ENCODE measurements around the gene CAMP.
"Not testable (repeated sequence)": the region's sequence is repeated elsewhere in the genome, so short reads cannot be mapped to it uniquely, and the experiment has no call there.

CAMP gene

DNA sequence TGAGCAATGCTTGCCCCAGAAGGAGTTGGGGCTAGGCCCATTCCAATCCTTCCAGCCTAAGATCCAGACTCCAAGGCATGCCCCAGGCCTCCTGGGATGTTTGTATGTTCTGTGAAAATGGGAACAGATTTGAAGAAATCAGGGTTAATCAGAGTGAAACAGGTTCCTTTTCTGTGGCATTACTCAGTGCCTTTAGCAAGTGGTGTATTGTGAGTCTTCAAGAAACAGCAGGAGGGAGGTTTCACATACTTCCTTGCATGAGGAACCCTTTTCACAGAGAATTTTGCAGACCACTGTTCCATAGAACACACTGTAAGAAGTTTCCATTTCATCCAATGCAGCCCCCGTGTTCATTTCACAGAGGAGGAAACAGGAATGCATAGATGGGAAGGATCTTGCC, 26.7 kb upstream of the CAMP start:
- H3K27ac Mint-ChIP-seq, result no peak overlapping the region

GRCh38 chr3:48199117-48199516, 24.2 kb upstream of the CAMP start:
- no peaks in the 10 kb centered on the region for H3K9me3 Mint-ChIP-seq
- H3K36me3 Mint-ChIP-seq (ENCODE audit: low read depth), result no peaks in the 10 kb centered on the region
- ATAC-seq (no peak), DNase-seq (no peak)
- no peak overlapping the region for H3K27ac Mint-ChIP-seq
- H3K27me3 Mint-ChIP-seq, result no peaks in the 10 kb centered on the region
- no peaks in the 10 kb centered on the region for H3K4me1 Mint-ChIP-seq
- H3K4me3 Mint-ChIP-seq, result no peak overlapping the region

More for the DNA sequence above, 26.7 kb upstream of the CAMP start:
- no peak for DNase-seq
- H3K27me3 Mint-ChIP-seq, result no peaks in the 10 kb centered on the region
- H3K9me3 Mint-ChIP-seq, result no peaks in the 10 kb centered on the region
- no peaks in the 10 kb centered on the region for H3K4me1 Mint-ChIP-seq
- H3K4me3 Mint-ChIP-seq, result no peak overlapping the region
- no peaks in the 10 kb centered on the region for H3K36me3 Mint-ChIP-seq (ENCODE audit: low read depth)
- ATAC-seq, result no peak

GRCh38 chr3:48202632-48203031, 20.7 kb upstream of the CAMP start:
- Mint-ChIP-seq H3K4me1 (no peaks in the 10 kb centered on the region), H3K27me3 (no peaks in the 10 kb centered on the region), H3K27ac (no peak overlapping the region), H3K4me3 (no peak overlapping the region), H3K36me3 (ENCODE audit: low read depth) (no peaks in the 10 kb centered on the region), H3K9me3 (no peaks in the 10 kb centered on the region)
- DNase-seq (no peak), ATAC-seq (no peak)

DNA sequence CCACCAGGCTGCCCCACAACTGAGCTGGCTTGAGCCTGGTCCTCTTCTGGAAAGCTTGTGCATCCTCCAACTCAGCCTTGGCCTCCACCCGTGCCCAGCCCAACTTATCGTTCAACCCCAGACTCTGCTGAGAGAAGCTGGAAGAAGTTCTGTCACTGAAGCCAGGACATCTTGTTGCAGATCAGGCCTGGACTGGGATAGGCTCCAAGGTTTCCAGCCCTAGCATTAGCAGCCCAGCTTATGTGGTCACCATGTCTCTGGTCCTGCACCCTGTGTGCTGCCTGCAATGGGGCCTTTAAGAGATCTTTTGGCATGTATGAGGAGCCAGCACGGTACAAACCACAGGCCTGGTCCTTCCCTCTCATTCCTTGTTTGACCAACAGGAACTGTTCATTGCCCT, 15.2 kb upstream of the CAMP start:
- no peak overlapping the region for H3K4me3 Mint-ChIP-seq
- H3K4me1 Mint-ChIP-seq, result no peaks in the 10 kb centered on the region

GRCh38 chr3:48209445-48209844, 13.8 kb upstream of the CAMP start:
- no peak for ATAC-seq
- H3K4me1 Mint-ChIP-seq, result no peaks in the 10 kb centered on the region
- H3K4me3 Mint-ChIP-seq, result no peak overlapping the region
- DNase-seq, result no peak
- H3K36me3 Mint-ChIP-seq (ENCODE audit: low read depth), result no peaks in the 10 kb centered on the region
- no peaks in the 10 kb centered on the region for H3K9me3 Mint-ChIP-seq
- no peaks in the 10 kb centered on the region for H3K27me3 Mint-ChIP-seq
- no peak overlapping the region for H3K27ac Mint-ChIP-seq

More for the DNA sequence above, 15.2 kb upstream of the CAMP start:
- no peaks in the 10 kb centered on the region for H3K9me3 Mint-ChIP-seq
- DNase-seq (no peak), ATAC-seq (no peak)
- H3K27me3 Mint-ChIP-seq, result no peaks in the 10 kb centered on the region
- H3K36me3 Mint-ChIP-seq (ENCODE audit: low read depth), result no peaks in the 10 kb centered on the region
- no peak overlapping the region for H3K27ac Mint-ChIP-seq

GRCh38 chr3:48210534-48210933, 12.8 kb upstream of the CAMP start:
- not testable (repeated sequence) for H3K4me3 Mint-ChIP-seq

GRCh38 chr3:48211776-48212175, 11.5 kb upstream of the CAMP start:
- not testable (repeated sequence) for H3K36me3 Mint-ChIP-seq (ENCODE audit: low read depth); H3K4me3 Mint-ChIP-seq; H3K27ac Mint-ChIP-seq; H3K9me3 Mint-ChIP-seq; ATAC-seq; H3K4me1 Mint-ChIP-seq; DNase-seq; H3K27me3 Mint-ChIP-seq

More at GRCh38 chr3:48210534-48210933, 12.8 kb upstream of the CAMP start:
- DNase-seq; H3K4me1 Mint-ChIP-seq; H3K9me3 Mint-ChIP-seq; ATAC-seq; H3K36me3 Mint-ChIP-seq (ENCODE audit: low read depth); H3K27me3 Mint-ChIP-seq; H3K27ac Mint-ChIP-seq: not testable (repeated sequence)

- no peak overlapping the region for H3K27ac Mint-ChIP-seq
- H3K4me1 Mint-ChIP-seq, result no peaks in the 10 kb centered on the region
- no peaks in the 10 kb centered on the region for H3K27me3 Mint-ChIP-seq
- no peak for ATAC-seq
- H3K36me3 Mint-ChIP-seq (ENCODE audit: low read depth), result no peaks in the 10 kb centered on the region
- no peak overlapping the region for H3K4me3 Mint-ChIP-seq
- H3K9me3 Mint-ChIP-seq, result no peaks in the 10 kb centered on the region
- no peak for DNase-seq
Observed at GRCh38 chr3:48214225-48214624, 9.1 kb upstream of the CAMP start.

GRCh38 chr3:48215019-48215418, 8.3 kb upstream of the CAMP start:
- Mint-ChIP-seq H3K9me3 (no peaks in the 10 kb centered on the region), H3K27ac (no peak overlapping the region), H3K4me1 (no peaks in the 10 kb centered on the region), H3K36me3 (ENCODE audit: low read depth) (no peaks in the 10 kb centered on the region), H3K4me3 (no peak overlapping the region), H3K27me3 (no peaks in the 10 kb centered on the region)
- ATAC-seq (no peak), DNase-seq (no peak)

- ATAC-seq, result no peak
- Mint-ChIP-seq H3K4me3 (no peak overlapping the region), H3K27ac (no peak overlapping the region), H3K36me3 (ENCODE audit: low read depth) (no peaks in the 10 kb centered on the region), H3K27me3 (no peaks in the 10 kb centered on the region), H3K4me1 (no peaks in the 10 kb centered on the region), H3K9me3 (no peaks in the 10 kb centered on the region)
- DNase-seq, result no peak
Observed at GRCh38 chr3:48215466-48215865, 7.8 kb upstream of the CAMP start.

GRCh38 chr3:48215876-48216275, 7.4 kb upstream of the CAMP start:
- Mint-ChIP-seq H3K9me3 (no peaks in the 10 kb centered on the region), H3K4me1 (no peaks in the 10 kb centered on the region), H3K4me3 (no peak overlapping the region), H3K36me3 (ENCODE audit: low read depth) (no peaks in the 10 kb centered on the region), H3K27me3 (no peaks in the 10 kb centered on the region), H3K27ac (no peak overlapping the region)
- ATAC-seq, result no peak
- no peak for DNase-seq

DNA sequence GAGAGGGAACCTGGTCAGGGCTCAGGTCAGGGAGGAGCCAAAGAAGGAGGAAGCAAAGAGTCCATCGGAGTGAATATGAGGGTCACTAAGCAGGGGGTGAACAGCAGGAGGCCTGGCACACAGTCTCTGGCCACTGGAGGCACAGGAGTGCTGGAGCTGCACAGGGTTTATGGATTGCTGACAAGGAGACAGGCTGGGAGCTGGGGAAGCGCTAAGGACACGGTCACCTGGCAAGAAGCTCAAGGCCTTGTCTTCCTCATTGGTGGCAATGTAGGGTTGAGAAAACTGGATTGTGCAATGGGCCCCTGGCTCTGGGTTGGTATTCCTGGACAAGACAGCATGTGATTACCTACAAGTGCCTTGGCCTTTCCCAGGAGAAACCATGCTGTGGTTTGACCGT, 5.8 kb upstream of the CAMP start:
- no peak for ATAC-seq

DNA sequence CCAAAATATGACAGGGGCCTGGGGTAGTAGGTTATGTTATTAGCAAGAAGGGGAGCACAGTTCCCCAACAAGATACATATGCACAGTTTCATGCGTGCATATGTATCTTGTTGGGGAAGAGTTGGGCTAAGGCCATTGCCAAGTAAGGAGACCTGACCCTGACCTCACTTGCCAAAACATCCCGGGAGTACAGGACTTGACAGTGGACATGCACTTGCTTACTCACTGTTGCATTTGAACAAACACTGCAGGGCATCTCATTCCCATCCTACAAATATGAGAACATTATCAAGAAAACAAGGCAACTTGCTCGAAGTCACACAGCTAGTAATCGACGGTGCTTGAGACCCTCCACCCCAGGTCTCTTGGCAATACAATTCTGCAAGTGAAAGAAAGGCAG, 4.8 kb upstream of the CAMP start:
- no peak for DNase-seq
- no peak overlapping the region for H3K27ac Mint-ChIP-seq
- no peaks in the 10 kb centered on the region for H3K36me3 Mint-ChIP-seq (ENCODE audit: low read depth)
- peaks cover 5% of the 10 kb centered on the region for H3K4me1 Mint-ChIP-seq
- H3K4me3 Mint-ChIP-seq, result no peak overlapping the region
- no peaks in the 10 kb centered on the region for H3K9me3 Mint-ChIP-seq
- no peak for ATAC-seq
- H3K27me3 Mint-ChIP-seq, result no peaks in the 10 kb centered on the region

More for the DNA sequence above, 5.8 kb upstream of the CAMP start:
- H3K27me3 Mint-ChIP-seq, result no peaks in the 10 kb centered on the region
- no peak overlapping the region for H3K27ac Mint-ChIP-seq
- no peaks in the 10 kb centered on the region for H3K9me3 Mint-ChIP-seq
- H3K4me3 Mint-ChIP-seq, result no peak overlapping the region
- DNase-seq, result no peak
- H3K36me3 Mint-ChIP-seq (ENCODE audit: low read depth), result no peaks in the 10 kb centered on the region
- H3K4me1 Mint-ChIP-seq, result peaks cover 3% of the 10 kb centered on the region

GRCh38 chr3:48219543-48219942, 3.8 kb upstream of the CAMP start:
- no peak overlapping the region for H3K4me3 Mint-ChIP-seq
- H3K36me3 Mint-ChIP-seq (ENCODE audit: low read depth), result no peaks in the 10 kb centered on the region
- peaks cover 2% of the 10 kb centered on the region for H3K27me3 Mint-ChIP-seq
- peaks cover 5% of the 10 kb centered on the region for H3K4me1 Mint-ChIP-seq
- DNase-seq (no peak), ATAC-seq (no peak)
- H3K27ac Mint-ChIP-seq, result no peak overlapping the region
- H3K9me3 Mint-ChIP-seq, result no peaks in the 10 kb centered on the region

GRCh38 chr3:48220746-48221145, 2.5 kb upstream of the CAMP start:
- no peaks in the 10 kb centered on the region for H3K36me3 Mint-ChIP-seq (ENCODE audit: low read depth)
- no peak overlapping the region for H3K4me3 Mint-ChIP-seq
- H3K27ac Mint-ChIP-seq, result no peak overlapping the region
- peaks cover 2% of the 10 kb centered on the region for H3K27me3 Mint-ChIP-seq
- no peak for DNase-seq
- no peaks in the 10 kb centered on the region for H3K9me3 Mint-ChIP-seq
- peaks cover 5% of the 10 kb centered on the region for H3K4me1 Mint-ChIP-seq
- ATAC-seq, result no peak

- no peak overlapping the region for H3K27ac Mint-ChIP-seq
- no peaks in the 10 kb centered on the region for H3K9me3 Mint-ChIP-seq
- no peaks in the 10 kb centered on the region for H3K36me3 Mint-ChIP-seq (ENCODE audit: low read depth)
- peaks cover 2% of the 10 kb centered on the region for H3K27me3 Mint-ChIP-seq
- no peak for DNase-seq
- H3K4me1 Mint-ChIP-seq, result peaks cover 13% of the 10 kb centered on the region
- no peak overlapping the region for H3K4me3 Mint-ChIP-seq
- ATAC-seq, result no peak
Observed at GRCh38 chr3:48225587-48225986, 2.3 kb downstream of the CAMP start.

Measured in activated naive CD8-positive, alpha-beta T cell treated with anti-CD3 and anti-CD28 coated beads, Interleukin-2, amount 50 U/mL, for 24 hours (primary cell).